ENCODE data around the gene SLC38A10.

SLC38A10 gene

GRCh38 chr17:81271226-81271625, 23.9 kb downstream of the SLC38A10 start:
- no peak overlapping the region for H3K9ac ChIP-seq (ENCODE audit: low read depth, low read length)
- H3K4me1 ChIP-seq (ENCODE audit: control insufficient read depth, insufficient read depth, low read length): no peaks in the 10 kb centered on the region
- H3K27me3 ChIP-seq (ENCODE audit: control insufficient read depth, insufficient read depth, low read length): no peaks in the 10 kb centered on the region
- H3K4me3 ChIP-seq (ENCODE audit: low read depth, low read length): no peak overlapping the region
- H3K9me3 ChIP-seq (ENCODE audit: control insufficient read depth, insufficient read depth, low read length): no peaks in the 10 kb centered on the region
- H3K36me3 ChIP-seq (ENCODE audit: control insufficient read depth, insufficient read depth, low read length): peaks cover 41% of the 10 kb centered on the region
- H3K27ac ChIP-seq (ENCODE audit: low read depth, low read length): no peak overlapping the region

DNA sequence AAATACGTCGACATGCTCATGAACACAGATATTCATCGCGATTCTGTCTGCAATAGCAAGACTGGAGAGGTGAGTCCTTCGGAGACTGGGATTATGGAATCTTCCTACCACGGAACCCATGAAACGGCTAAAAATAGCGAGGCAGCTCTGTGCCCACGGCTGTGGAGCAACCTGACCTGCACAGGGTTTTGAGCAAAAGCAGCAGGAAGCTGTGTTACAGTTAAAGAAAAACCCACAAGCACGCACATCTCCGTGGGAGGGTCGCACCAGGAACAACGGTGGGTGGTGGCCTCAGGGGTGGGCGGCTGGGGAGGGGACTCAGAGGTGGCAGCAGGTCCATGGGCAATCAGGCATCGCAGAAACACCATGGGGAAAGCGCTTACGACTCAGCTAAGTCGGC, 24.8 kb downstream of the SLC38A10 start:
- Histone ChIP-seq H3K36me3 (ENCODE audit: control insufficient read depth, insufficient read depth, low read length) (peaks cover 35% of the 10 kb centered on the region), H3K27ac (ENCODE audit: low read depth, low read length) (no peak overlapping the region), H3K9ac (ENCODE audit: low read depth, low read length) (no peak overlapping the region), H3K4me1 (ENCODE audit: control insufficient read depth, insufficient read depth, low read length) (no peaks in the 10 kb centered on the region), H3K9me3 (ENCODE audit: control insufficient read depth, insufficient read depth, low read length) (no peaks in the 10 kb centered on the region), H3K27me3 (ENCODE audit: control insufficient read depth, insufficient read depth, low read length) (no peaks in the 10 kb centered on the region), H3K4me3 (ENCODE audit: low read depth, low read length) (no peak overlapping the region)

DNA sequence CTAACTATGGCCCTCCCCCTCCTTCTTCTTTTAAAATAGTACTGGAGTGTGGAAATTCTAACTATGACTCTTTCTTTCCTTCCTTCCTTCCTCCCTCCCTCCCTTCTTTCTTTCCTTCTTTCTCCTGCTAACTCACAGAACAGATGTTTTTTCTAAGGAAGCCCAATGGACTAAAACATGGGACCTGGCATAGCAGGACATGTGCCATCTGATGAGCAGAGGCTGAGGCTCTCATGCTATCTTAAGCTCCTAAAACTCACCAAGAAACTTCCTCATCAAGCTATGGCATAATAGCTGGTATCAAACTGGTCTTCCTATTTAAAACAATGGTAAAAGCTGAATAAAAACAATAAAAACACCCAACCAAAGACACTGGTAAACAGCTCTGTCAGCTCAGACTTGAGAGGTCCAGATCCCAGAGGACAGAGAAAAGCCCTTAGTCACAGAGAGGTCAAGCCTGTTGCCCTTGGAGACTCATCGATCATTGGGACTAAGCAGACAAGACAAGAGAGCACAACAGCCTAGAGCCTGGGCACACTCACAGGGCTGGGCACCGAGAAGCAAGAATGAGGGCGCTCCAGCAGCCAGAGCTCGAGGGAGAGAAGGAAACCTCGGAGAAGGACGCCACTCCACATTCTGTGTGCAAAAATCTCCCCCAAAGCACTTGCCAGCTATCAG, 27.6 kb downstream of the SLC38A10 start:
- no peak overlapping the region for H3K27ac ChIP-seq (ENCODE audit: low read depth, low read length)
- H3K4me1 ChIP-seq (ENCODE audit: control insufficient read depth, insufficient read depth, low read length): no peaks in the 10 kb centered on the region
- no peaks in the 10 kb centered on the region for H3K27me3 ChIP-seq (ENCODE audit: control insufficient read depth, insufficient read depth, low read length)
- H3K36me3 ChIP-seq (ENCODE audit: control insufficient read depth, insufficient read depth, low read length): peaks cover 21% of the 10 kb centered on the region
- no peak overlapping the region for H3K4me3 ChIP-seq (ENCODE audit: low read depth, low read length)
- H3K9me3 ChIP-seq (ENCODE audit: control insufficient read depth, insufficient read depth, low read length): no peaks in the 10 kb centered on the region
- H3K9ac ChIP-seq (ENCODE audit: low read depth, low read length): no peak overlapping the region

GRCh38 chr17:81265576-81265975, 29.5 kb downstream of the SLC38A10 start:
- Histone ChIP-seq H3K36me3 (ENCODE audit: control insufficient read depth, insufficient read depth, low read length) (peaks cover 26% of the 10 kb centered on the region), H3K27me3 (ENCODE audit: control insufficient read depth, insufficient read depth, low read length) (no peaks in the 10 kb centered on the region), H3K9me3 (ENCODE audit: control insufficient read depth, insufficient read depth, low read length) (no peaks in the 10 kb centered on the region), H3K27ac (ENCODE audit: low read depth, low read length) (no peak overlapping the region), H3K4me3 (ENCODE audit: low read depth, low read length) (no peak overlapping the region), H3K9ac (ENCODE audit: low read depth, low read length) (no peak overlapping the region), H3K4me1 (ENCODE audit: control insufficient read depth, insufficient read depth, low read length) (no peaks in the 10 kb centered on the region)

GRCh38 chr17:81264640-81265039, 30.5 kb downstream of the SLC38A10 start:
- Histone ChIP-seq H3K9ac (ENCODE audit: low read depth, low read length) (no peak overlapping the region), H3K9me3 (ENCODE audit: control insufficient read depth, insufficient read depth, low read length) (no peaks in the 10 kb centered on the region), H3K4me3 (ENCODE audit: low read depth, low read length) (no peak overlapping the region), H3K4me1 (ENCODE audit: control insufficient read depth, insufficient read depth, low read length) (no peaks in the 10 kb centered on the region), H3K36me3 (ENCODE audit: control insufficient read depth, insufficient read depth, low read length) (peaks cover 24% of the 10 kb centered on the region), H3K27ac (ENCODE audit: low read depth, low read length) (no peak overlapping the region), H3K27me3 (ENCODE audit: control insufficient read depth, insufficient read depth, low read length) (no peaks in the 10 kb centered on the region)

DNA sequence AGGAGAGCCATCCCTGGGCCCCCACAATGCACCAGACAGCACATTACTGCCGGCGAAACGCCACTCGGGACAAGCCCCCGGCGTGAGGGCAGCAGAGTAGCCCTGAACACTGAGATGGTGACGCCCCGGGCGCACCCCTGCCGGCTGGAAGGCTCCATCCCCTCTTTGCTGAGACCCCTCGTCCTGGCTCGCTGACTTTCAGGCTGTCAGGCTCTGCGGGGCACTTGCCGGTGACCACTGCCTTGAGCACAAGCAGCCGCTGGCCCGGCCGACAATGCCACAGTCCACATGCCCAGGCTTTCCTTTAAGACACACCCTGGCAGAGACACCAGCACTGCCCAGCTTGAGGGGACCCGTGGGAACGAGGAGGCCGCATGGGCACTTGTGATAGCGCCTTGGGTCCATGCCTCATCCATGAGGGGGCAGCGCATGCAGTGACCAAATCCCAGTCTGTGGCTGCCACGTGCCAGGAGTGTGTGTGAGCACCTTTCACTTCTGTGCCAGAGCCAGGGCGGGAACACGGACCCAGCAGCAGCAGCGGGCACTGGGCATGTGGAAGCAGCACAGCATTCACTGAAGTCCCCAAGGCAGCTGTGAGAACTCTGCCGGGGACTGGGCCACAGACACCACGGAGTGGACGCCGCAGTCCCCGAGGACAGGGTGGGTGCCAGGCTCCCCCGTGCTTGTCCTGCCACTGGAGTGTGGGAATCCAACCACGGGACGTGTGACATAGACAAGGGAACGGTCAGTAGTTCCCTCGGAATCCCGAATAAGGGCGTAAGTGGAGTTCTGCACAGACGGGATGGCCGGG, 31.5 kb downstream of the SLC38A10 start:
- Histone ChIP-seq H3K4me3 (ENCODE audit: low read depth, low read length) (no peak overlapping the region), H3K9me3 (ENCODE audit: control insufficient read depth, insufficient read depth, low read length) (no peaks in the 10 kb centered on the region), H3K4me1 (ENCODE audit: control insufficient read depth, insufficient read depth, low read length) (no peaks in the 10 kb centered on the region), H3K27ac (ENCODE audit: low read depth, low read length) (no peak overlapping the region), H3K27me3 (ENCODE audit: control insufficient read depth, insufficient read depth, low read length) (no peaks in the 10 kb centered on the region), H3K9ac (ENCODE audit: low read depth, low read length) (no peak overlapping the region), H3K36me3 (ENCODE audit: control insufficient read depth, insufficient read depth, low read length) (peaks cover 26% of the 10 kb centered on the region)

DNA sequence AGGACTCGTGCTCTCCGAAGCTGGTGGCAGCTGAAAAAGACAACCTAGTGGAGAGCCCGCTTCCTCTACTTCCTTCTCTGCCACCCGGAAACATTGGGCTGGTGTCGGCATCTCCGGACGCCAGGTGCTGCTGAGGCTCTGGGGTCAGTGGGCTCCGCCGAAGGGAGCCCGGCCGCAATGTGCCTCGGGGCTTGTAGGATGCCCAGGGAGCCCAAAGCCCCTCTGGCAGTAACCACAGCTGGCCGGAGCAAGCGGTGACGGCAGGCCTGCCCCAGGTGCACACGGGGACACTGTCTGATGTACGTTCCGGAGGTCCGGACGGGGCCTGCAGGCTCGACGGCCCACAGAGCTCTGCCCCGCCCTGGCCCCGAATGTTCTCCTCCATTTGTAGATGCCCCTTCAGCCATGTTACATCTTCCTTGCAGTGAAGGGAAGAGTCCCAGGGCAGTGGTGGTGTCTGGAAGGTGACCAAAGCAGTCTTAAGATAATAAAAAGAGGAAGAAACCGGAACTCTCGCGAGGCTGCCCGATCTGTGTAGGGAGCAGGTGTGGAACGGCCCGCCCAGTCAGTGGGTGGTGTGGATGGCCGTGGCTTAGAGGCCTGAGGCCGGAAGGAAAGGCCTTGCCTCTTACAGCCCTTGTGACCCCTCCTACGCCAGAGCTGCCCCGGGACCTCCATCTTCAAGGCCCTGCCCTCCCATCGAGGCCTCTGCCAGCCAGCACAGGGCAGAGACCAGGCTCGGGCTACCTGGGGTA, 33.3 kb downstream of the SLC38A10 start:
- H3K36me3 ChIP-seq (ENCODE audit: control insufficient read depth, insufficient read depth, low read length): peaks cover 22% of the 10 kb centered on the region
- H3K4me3 ChIP-seq (ENCODE audit: low read depth, low read length): no peak overlapping the region
- no peak overlapping the region for H3K27ac ChIP-seq (ENCODE audit: low read depth, low read length)
- H3K4me1 ChIP-seq (ENCODE audit: control insufficient read depth, insufficient read depth, low read length): no peaks in the 10 kb centered on the region
- no peaks in the 10 kb centered on the region for H3K9me3 ChIP-seq (ENCODE audit: control insufficient read depth, insufficient read depth, low read length)
- no peaks in the 10 kb centered on the region for H3K27me3 ChIP-seq (ENCODE audit: control insufficient read depth, insufficient read depth, low read length)
- H3K9ac ChIP-seq (ENCODE audit: low read depth, low read length): no peak overlapping the region

DNA sequence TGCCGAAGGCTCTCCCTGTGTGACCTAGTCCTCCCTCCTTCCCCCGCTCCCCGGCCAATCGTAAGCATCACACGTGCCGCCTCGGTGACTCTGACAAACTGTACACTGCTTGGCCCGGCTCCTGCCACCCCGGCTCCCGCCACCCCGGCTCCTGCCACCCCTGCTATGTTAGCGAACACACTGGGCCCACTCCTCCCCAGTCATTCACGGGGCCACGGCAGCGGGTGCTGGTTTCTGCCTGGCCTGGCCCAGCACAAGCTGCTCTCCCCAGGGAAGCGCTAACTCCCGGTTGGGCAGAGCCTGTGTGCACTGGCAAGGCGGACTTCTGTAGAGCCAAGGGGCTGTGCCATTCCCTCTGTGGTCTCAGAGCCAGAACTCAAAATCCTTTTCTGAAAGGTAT, 34.0 kb downstream of the SLC38A10 start:
- no peaks in the 10 kb centered on the region for H3K9me3 ChIP-seq (ENCODE audit: control insufficient read depth, insufficient read depth, low read length)
- H3K4me3 ChIP-seq (ENCODE audit: low read depth, low read length): no peak overlapping the region
- H3K36me3 ChIP-seq (ENCODE audit: control insufficient read depth, insufficient read depth, low read length): peaks cover 22% of the 10 kb centered on the region
- H3K27ac ChIP-seq (ENCODE audit: low read depth, low read length): no peak overlapping the region
- no peak overlapping the region for H3K9ac ChIP-seq (ENCODE audit: low read depth, low read length)
- H3K27me3 ChIP-seq (ENCODE audit: control insufficient read depth, insufficient read depth, low read length): no peaks in the 10 kb centered on the region
- H3K4me1 ChIP-seq (ENCODE audit: control insufficient read depth, insufficient read depth, low read length): no peaks in the 10 kb centered on the region

GRCh38 chr17:81260641-81261040, 34.5 kb downstream of the SLC38A10 start:
- no peak overlapping the region for H3K27ac ChIP-seq (ENCODE audit: low read depth, low read length)
- H3K9me3 ChIP-seq (ENCODE audit: control insufficient read depth, insufficient read depth, low read length): no peaks in the 10 kb centered on the region
- peaks cover 22% of the 10 kb centered on the region for H3K36me3 ChIP-seq (ENCODE audit: control insufficient read depth, insufficient read depth, low read length)
- H3K27me3 ChIP-seq (ENCODE audit: control insufficient read depth, insufficient read depth, low read length): no peaks in the 10 kb centered on the region
- no peaks in the 10 kb centered on the region for H3K4me1 ChIP-seq (ENCODE audit: control insufficient read depth, insufficient read depth, low read length)
- H3K4me3 ChIP-seq (ENCODE audit: low read depth, low read length): no peak overlapping the region
- H3K9ac ChIP-seq (ENCODE audit: low read depth, low read length): no peak overlapping the region

- Histone ChIP-seq H3K9ac (ENCODE audit: low read depth, low read length) (no peak overlapping the region), H3K4me1 (ENCODE audit: control insufficient read depth, insufficient read depth, low read length) (no peaks in the 10 kb centered on the region), H3K36me3 (ENCODE audit: control insufficient read depth, insufficient read depth, low read length) (peaks cover 22% of the 10 kb centered on the region), H3K27ac (ENCODE audit: low read depth, low read length) (no peak overlapping the region), H3K4me3 (ENCODE audit: low read depth, low read length) (no peak overlapping the region), H3K9me3 (ENCODE audit: control insufficient read depth, insufficient read depth, low read length) (no peaks in the 10 kb centered on the region), H3K27me3 (ENCODE audit: control insufficient read depth, insufficient read depth, low read length) (no peaks in the 10 kb centered on the region)
These were observed 34.9 kb downstream of the SLC38A10 start for GRCh38 chr17:81260171-81260570.

Data from HUES48 (cell line).